Mesenchymal stem cell (in vitro differentiated cells and primary cell): ENCODE measurements around the gene KIAA1328.
"Not testable (repeated sequence)": the region's sequence is repeated elsewhere in the genome, so short reads cannot be mapped to it uniquely, and the experiment has no call there.

Experiments
- DNase-seq: peaks from one replicate; pipeline ENCODE4 v3.0.0-alpha.2; 2013
- H2AFZ ChIP-seq: one replicate; pipeline ENCODE4 v1.6.1; 2013; ENCODE audit warnings: low read depth, mild to moderate bottlenecking, control low read depth, inconsistent platforms, low read length, moderate library complexity
- H2AK5ac ChIP-seq: 2 replicates; pipeline ENCODE4 v1.6.1; 2013; ENCODE audit warnings: low read length, moderate library complexity, mild to moderate bottlenecking, inconsistent platforms; ENCODE audit not compliant: severe bottlenecking
- H2BK120ac ChIP-seq: one replicate; pipeline ENCODE4 v1.6.1; 2013; ENCODE audit warnings: low read depth, mild to moderate bottlenecking, inconsistent platforms, low read length, moderate library complexity
- H2BK12ac ChIP-seq, 2 experiments: one replicate each; pipeline ENCODE4 v1.6.1; 2013; ENCODE audit warnings: inconsistent platforms in 2 of 2, low read length in 2 of 2, mild to moderate bottlenecking in 2 of 2, moderate library complexity in 2 of 2, control low read depth in 1 of 2
- H2BK15ac ChIP-seq: one replicate; pipeline ENCODE4 v1.6.1; 2013; ENCODE audit warnings: mild to moderate bottlenecking, low read depth, inconsistent platforms; ENCODE audit not compliant: poor library complexity, severe bottlenecking
- H2BK5ac ChIP-seq: 2 replicates; pipeline ENCODE4 v1.6.1; 2013; ENCODE audit warnings: low read depth, mild to moderate bottlenecking, low read length, control low read depth, inconsistent platforms; ENCODE audit not compliant: poor library complexity, severe bottlenecking
- H3K14ac ChIP-seq, 2 experiments: one replicate each; pipeline ENCODE4 v1.6.1; 2013; ENCODE audit warnings: inconsistent platforms in 2 of 2, low read length in 2 of 2, control low read depth in 1 of 2, mild to moderate bottlenecking in 1 of 2, moderate library complexity in 1 of 2
- H3K18ac ChIP-seq, 2 experiments: one replicate each; pipeline ENCODE4 v1.6.1; 2013; ENCODE audit warnings: inconsistent platforms in 2 of 2, low read length in 2 of 2, control low read depth in 1 of 2, low read depth in 1 of 2, mild to moderate bottlenecking in 1 of 2
- H3K23ac ChIP-seq, 2 experiments: one replicate each; pipeline ENCODE4 v1.6.1; 2013; ENCODE audit warnings: inconsistent platforms in 2 of 2, low read length in 2 of 2, mild to moderate bottlenecking in 2 of 2, moderate library complexity in 2 of 2, control low read depth in 1 of 2
- H3K27ac ChIP-seq: 2 replicates; pipeline ENCODE4 v1.5.1; 2013; ENCODE audit warnings: mild to moderate bottlenecking, moderate library complexity, low read length, control low read depth, inconsistent platforms; ENCODE audit not compliant: poor library complexity, severe bottlenecking
- H3K27me3 ChIP-seq, 2 experiments: 2 replicates each; pipeline versions ENCODE4 v1.6.1 to v1.7.0; 2013; ENCODE audit warnings: low read length in 2 of 2, mild to moderate bottlenecking in 2 of 2, moderate library complexity in 2 of 2, control low read depth in 1 of 2, inconsistent platforms in 1 of 2; ENCODE audit not compliant: control insufficient read depth in 1 of 2, insufficient read depth in 1 of 2
- H3K36me3 ChIP-seq, 2 experiments: 2 replicates each; pipeline versions ENCODE4 v1.6.1 to v1.7.0; 2013; ENCODE audit warnings: low read length in 2 of 2, control low read depth in 1 of 2, inconsistent platforms in 1 of 2, low read depth in 1 of 2, mild to moderate bottlenecking in 1 of 2; ENCODE audit not compliant: insufficient read depth in 2 of 2, control insufficient read depth in 1 of 2
- H3K4ac ChIP-seq, 2 experiments: one replicate each; pipeline ENCODE4 v1.6.1; 2013; ENCODE audit warnings: inconsistent platforms in 2 of 2, low read length in 2 of 2, mild to moderate bottlenecking in 2 of 2, moderate library complexity in 2 of 2, control low read depth in 1 of 2, low read depth in 1 of 2
- H3K4me1 ChIP-seq: 2 replicates; pipeline ENCODE4 v1.6.1; 2013; ENCODE audit warnings: low read depth, low read length, control low read depth; ENCODE audit not compliant: control insufficient read depth, insufficient read depth
- H3K4me2 ChIP-seq: 2 replicates; pipeline ENCODE4 v1.6.1; 2013; ENCODE audit warnings: low read length, mild to moderate bottlenecking, inconsistent platforms; ENCODE audit not compliant: poor library complexity, severe bottlenecking
- H3K4me3 ChIP-seq, 2 experiments: 2 replicates each; pipeline versions ENCODE4 v1.5.1 to v1.7.0; 2013; ENCODE audit warnings: low read length in 2 of 2, mild to moderate bottlenecking in 2 of 2, control low read depth in 1 of 2, low read depth in 1 of 2; ENCODE audit not compliant: insufficient read depth in 1 of 2
- H3K79me1 ChIP-seq: replicated peaks from 2 replicates; pipeline ENCODE4 v1.6.1; 2013; ENCODE audit warnings: mild to moderate bottlenecking, control low read depth, low read length, inconsistent platforms; ENCODE audit not compliant: poor library complexity, severe bottlenecking
- H3K9ac ChIP-seq: 2 replicates; pipeline ENCODE4 v1.7.0; 2013; ENCODE audit warnings: mild to moderate bottlenecking, low read length, moderate library complexity
- H3K9me3 ChIP-seq: 2 replicates; pipeline ENCODE4 v1.7.0; 2013; ENCODE audit warnings: mild to moderate bottlenecking, low read length; ENCODE audit not compliant: control insufficient read depth
- H4K8ac ChIP-seq: one replicate; pipeline ENCODE4 v1.6.1; 2013; ENCODE audit warnings: inconsistent platforms, mild to moderate bottlenecking, low read length, moderate library complexity
- H4K91ac ChIP-seq: one replicate; pipeline ENCODE4 v1.6.1; 2013; ENCODE audit warnings: mild to moderate bottlenecking, low read length, inconsistent platforms
- WGBS: methylation state at CpG from one replicate; pipeline ENCODE4 v1.1.7; 2013; ENCODE audit warnings: mixed read lengths; 5-methylcytosine and 5-hydroxymethylcytosine counted together

Gene KIAA1328

DNA sequence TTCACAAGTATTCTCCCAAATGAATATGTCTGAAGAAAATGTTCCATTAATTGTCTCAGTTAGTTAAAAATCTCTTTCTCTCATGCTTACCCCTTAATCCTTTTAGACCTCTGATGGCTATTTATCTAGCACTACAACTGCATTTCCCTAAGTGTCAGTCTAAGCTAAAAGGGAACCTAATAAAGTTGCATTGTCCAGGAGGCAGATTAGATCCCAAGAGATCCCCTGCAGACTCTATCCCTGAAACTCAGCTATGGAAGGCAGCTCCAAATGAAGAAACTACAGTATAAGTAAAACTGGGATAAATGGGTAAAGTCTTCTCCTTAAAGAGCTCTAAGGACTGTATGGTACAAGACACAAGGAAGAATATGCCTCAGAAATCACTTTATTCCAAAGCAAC lies 12.8 kb upstream of the KIAA1328 start:
- not testable (repeated sequence) for H4K91ac ChIP-seq, H2AK5ac ChIP-seq, DNase-seq, H3K27ac ChIP-seq, H3K4me2 ChIP-seq, H2BK12ac ChIP-seq, H2BK15ac ChIP-seq, H3K23ac ChIP-seq, H3K18ac ChIP-seq, H3K9ac ChIP-seq, H4K8ac ChIP-seq, H2BK5ac ChIP-seq, H3K14ac ChIP-seq, H3K4me1 ChIP-seq, H3K4ac ChIP-seq, H3K4me3 ChIP-seq, H3K9me3 ChIP-seq, H3K27me3 ChIP-seq, H2AFZ ChIP-seq, H2BK120ac ChIP-seq
- Histone ChIP-seq H3K79me1 (peaks cover 28% of the 10 kb centered on the region), H3K36me3 (peaks cover 19 to 51% of the 10 kb centered on the region in 2 experiments)

DNA sequence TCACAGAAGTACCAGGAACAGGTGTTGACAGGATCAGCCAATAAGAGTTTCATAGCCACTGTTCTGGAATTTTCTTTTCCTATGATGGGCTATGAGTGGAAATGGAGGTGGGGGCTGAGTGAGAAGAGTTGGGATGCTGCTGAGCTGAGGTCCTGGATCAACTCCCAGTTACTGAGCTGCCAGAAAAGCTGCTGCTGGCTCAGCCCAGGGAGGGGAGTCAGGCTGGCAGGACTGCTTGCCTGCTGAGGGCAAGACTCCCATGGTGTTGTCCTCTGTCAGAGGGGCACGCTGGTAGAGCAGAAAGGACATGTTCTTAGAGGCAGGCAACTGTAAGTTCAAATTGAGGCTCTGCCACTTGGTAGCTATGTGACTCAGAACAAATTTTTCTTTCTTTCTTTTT lies 11.9 kb upstream of the KIAA1328 start:
- Histone ChIP-seq H3K79me1 (peaks cover 29% of the 10 kb centered on the region), H3K18ac (no peak overlapping the region), H2BK120ac (no peak overlapping the region), H4K8ac (no peak overlapping the region), H3K4ac (no peak overlapping the region), H2BK12ac (no peak overlapping the region), H2AK5ac (no peak overlapping the region), H2BK15ac (no peak overlapping the region), H3K27me3 (no peaks in the 10 kb centered on the region), H3K9ac (no peak overlapping the region), H2BK5ac (no peak overlapping the region), H3K36me3 (peaks cover 19 to 54% of the 10 kb centered on the region in 2 experiments), H3K4me1 (peaks cover 2% of the 10 kb centered on the region), H2AFZ (no peak overlapping the region), H3K23ac (no peak overlapping the region), H3K27ac (no peak overlapping the region), H3K4me3 (no peak overlapping the region), H4K91ac (no peak overlapping the region), H3K9me3 (no peaks in the 10 kb centered on the region), H3K4me2 (no peak overlapping the region), H3K14ac (no peak overlapping the region)
- no CpG with 5 or more reads among the region's 1 CpG for WGBS
- no peak for DNase-seq

DNA sequence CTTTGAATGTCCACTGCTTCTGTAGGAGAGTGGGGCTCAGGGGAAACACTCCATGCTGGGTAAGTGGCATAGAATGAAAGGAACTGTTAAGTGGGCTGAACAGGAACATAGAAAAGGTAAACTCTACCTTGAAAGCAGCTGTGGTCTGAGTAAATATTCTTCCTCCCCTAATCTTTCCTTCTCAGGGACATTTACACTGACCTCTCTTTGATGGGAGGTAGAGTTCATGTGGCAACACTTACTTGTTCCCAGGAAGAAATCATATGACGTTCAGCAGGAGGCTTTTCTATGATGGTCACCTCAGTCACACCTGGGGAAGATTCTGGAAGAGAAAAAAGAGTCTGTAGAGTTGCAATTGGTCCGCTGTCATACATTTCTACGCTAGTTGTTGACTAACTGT lies 10.3 kb upstream of the KIAA1328 start:
- Histone ChIP-seq H3K27ac (no peak overlapping the region), H3K27me3 (no peaks in the 10 kb centered on the region), H3K79me1 (peaks cover 24% of the 10 kb centered on the region), H2BK12ac (no peak overlapping the region), H3K14ac (no peak overlapping the region), H4K91ac (no peak overlapping the region), H3K23ac (no peak overlapping the region), H3K4ac (no peak overlapping the region), H2BK5ac (no peak overlapping the region), H2AFZ (no peak overlapping the region), H3K4me2 (no peak overlapping the region), H2BK15ac (no peak overlapping the region), H2AK5ac (no peak overlapping the region), H4K8ac (no peak overlapping the region), H3K4me3 (no peak overlapping the region), H3K4me1 (peaks cover 2% of the 10 kb centered on the region), H3K9me3 (no peaks in the 10 kb centered on the region), H3K9ac (no peak overlapping the region), H3K18ac (no peak overlapping the region), H2BK120ac (no peak overlapping the region), H3K36me3 (peaks cover 15 to 49% of the 10 kb centered on the region in 2 experiments)
- DNase-seq = no peak
- WGBS = 98% methylated on average over 3 of the region's 3 CpGs

DNA sequence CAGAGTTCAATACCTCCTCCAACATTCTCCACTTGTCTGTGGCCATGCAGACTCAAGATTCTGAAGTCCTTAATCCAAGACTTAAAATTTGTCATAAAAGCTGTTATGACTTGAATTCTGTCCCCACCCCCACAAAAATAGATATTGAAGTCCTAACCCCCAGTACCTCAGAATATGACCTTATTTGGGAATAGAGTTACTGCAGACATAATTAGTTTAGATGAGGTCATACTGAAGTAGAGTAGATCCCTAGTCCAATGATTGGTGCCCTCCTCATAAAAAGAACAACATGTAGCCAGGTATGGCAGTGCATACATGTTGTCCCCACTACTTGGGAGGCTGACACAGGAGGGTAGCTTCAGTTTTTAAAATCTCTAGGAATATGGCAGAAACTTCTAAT lies 9.3 kb upstream of the KIAA1328 start:
- no peak overlapping the region for H3K18ac ChIP-seq
- no peak overlapping the region for H2AK5ac ChIP-seq
- H3K36me3 ChIP-seq = peaks cover 15 to 43% of the 10 kb centered on the region in 2 experiments
- H3K23ac ChIP-seq = no peak overlapping the region
- H3K4me1 ChIP-seq = peaks cover 2% of the 10 kb centered on the region
- H2AFZ ChIP-seq = no peak overlapping the region
- H2BK12ac ChIP-seq = no peak overlapping the region
- H3K4ac ChIP-seq = no peak overlapping the region
- no peak overlapping the region for H2BK15ac ChIP-seq
- no peak overlapping the region for H3K4me2 ChIP-seq
- peaks cover 27% of the 10 kb centered on the region for H3K79me1 ChIP-seq
- no peak overlapping the region for H3K27ac ChIP-seq
- no peak overlapping the region for H4K8ac ChIP-seq
- no peak overlapping the region for H3K9ac ChIP-seq
- DNase-seq = no peak
- H3K9me3 ChIP-seq = no peaks in the 10 kb centered on the region
- H3K27me3 ChIP-seq = no peaks in the 10 kb centered on the region
- no peak overlapping the region for H2BK120ac ChIP-seq
- H3K14ac ChIP-seq = no peak overlapping the region
- H3K4me3 ChIP-seq = no peak overlapping the region
- no peak overlapping the region for H2BK5ac ChIP-seq
- no peak overlapping the region for H4K91ac ChIP-seq
